BE2C (cell line): ENCODE data around the gene ARHGAP42.
A peak's percentile ranks its signal among the peaks of the same experiment; 100 is the strongest.

ENCODE experiments used
- DNase-seq: peaks from one replicate; pipeline ENCODE4 v3.0.0-alpha.2; 2020
- H3K27me3 ChIP-seq: fragments of 250-450 bp; sonication (Bioruptor Pico); 2 replicates; pipeline ENCODE4 v1.5.1; 2020; ENCODE audit warnings: mild to moderate bottlenecking
- H3K36me3 ChIP-seq: fragments of 250-450 bp; sonication (Bioruptor Pico); 2 replicates; pipeline ENCODE4 v1.5.1; 2020; ENCODE audit warnings: mild to moderate bottlenecking
- H3K4me1 ChIP-seq: fragments of 250-450 bp; sonication (Bioruptor Pico); 2 replicates; pipeline ENCODE4 v1.5.1; 2020
- H3K4me3 ChIP-seq: 2 replicates; pipeline ENCODE4 v1.5.1; 2011; ENCODE audit warnings: low read depth, low read length
- H3K9me3 ChIP-seq: fragments of 250-450 bp; sonication (Bioruptor Pico); 2 replicates; pipeline ENCODE4 v1.5.1; 2020
- CTCF ChIP-seq: IDR thresholded peaks from 2 replicates; pipeline ENCODE4 v1.5.1; 2012; ENCODE audit warnings: mild to moderate bottlenecking, low read depth, low read length

Gene ARHGAP42

GRCh38 chr11:100972046-100972445, 285.0 kb downstream of the ARHGAP42 start:
- Histone ChIP-seq H3K36me3 (no peaks in the 10 kb centered on the region), H3K4me1 (no peaks in the 10 kb centered on the region), H3K4me3 (no peak overlapping the region), H3K27me3 (no peaks in the 10 kb centered on the region), H3K9me3 (no peaks in the 10 kb centered on the region)
- TF ChIP-seq CTCF: no peak
- DNase-seq: no peak

GRCh38 chr11:100978442-100978841, 291.4 kb downstream of the ARHGAP42 start:
- no peak for TF ChIP-seq CTCF
- no peak overlapping the region for H3K4me3 ChIP-seq
- no peaks in the 10 kb centered on the region for H3K4me1 ChIP-seq
- no peaks in the 10 kb centered on the region for H3K36me3 ChIP-seq
- no peaks in the 10 kb centered on the region for H3K27me3 ChIP-seq
- H3K9me3 ChIP-seq: no peaks in the 10 kb centered on the region
- DNase-seq: no peak

- TF ChIP-seq CTCF: no peak
- no peak overlapping the region for H3K4me3 ChIP-seq
- H3K4me1 ChIP-seq: no peaks in the 10 kb centered on the region
- no peak for DNase-seq
- H3K9me3 ChIP-seq: no peaks in the 10 kb centered on the region
- H3K36me3 ChIP-seq: no peaks in the 10 kb centered on the region
- no peaks in the 10 kb centered on the region for H3K27me3 ChIP-seq
These were observed 291.9 kb downstream of the ARHGAP42 start for GRCh38 chr11:100978939-100979338.

GRCh38 chr11:100980156-100980555, 293.1 kb downstream of the ARHGAP42 start:
- Histone ChIP-seq H3K27me3 (no peaks in the 10 kb centered on the region), H3K4me3 (no peak overlapping the region), H3K36me3 (no peaks in the 10 kb centered on the region), H3K4me1 (no peaks in the 10 kb centered on the region), H3K9me3 (no peaks in the 10 kb centered on the region)
- DNase-seq: no peak
- TF ChIP-seq CTCF: peak; percentile 48

- no peaks in the 10 kb centered on the region for H3K9me3 ChIP-seq
- H3K4me1 ChIP-seq: no peaks in the 10 kb centered on the region
- no peak for TF ChIP-seq CTCF
- no peak for DNase-seq
- H3K27me3 ChIP-seq: no peaks in the 10 kb centered on the region
- no peaks in the 10 kb centered on the region for H3K36me3 ChIP-seq
- no peak overlapping the region for H3K4me3 ChIP-seq
These were observed 294.2 kb downstream of the ARHGAP42 start for GRCh38 chr11:100981196-100981824.

GRCh38 chr11:100984668-100985067, 297.6 kb downstream of the ARHGAP42 start:
- TF ChIP-seq CTCF: no peak
- no peak for DNase-seq

More at GRCh38 chr11:100984668-100985067, 297.6 kb downstream of the ARHGAP42 start:
- H3K36me3 ChIP-seq: no peaks in the 10 kb centered on the region
- H3K4me1 ChIP-seq: peaks cover 2% of the 10 kb centered on the region; the same call in 1 of the 2 replicates
- H3K4me3 ChIP-seq: no peak overlapping the region
- no peaks in the 10 kb centered on the region for H3K27me3 ChIP-seq
- no peaks in the 10 kb centered on the region for H3K9me3 ChIP-seq
